Thyroid gland (tissue), 4 donors: ENCODE measurements around the gene NOP14.

ENCODE experiments used
- CTCF ChIP-seq, 6 experiments: fragments of 200-600 bp in 3 of 6; fragments of 450-650 bp in 3 of 6; sonication (generic) in 3 of 6; IDR thresholded peaks; one replicate each; pipeline ENCODE4 v1.5.1; 2016 to 2019; ENCODE audit warnings: antibody characterized with exemption in 6 of 6, mild to moderate bottlenecking in 2 of 6, inconsistent platforms in 1 of 6, moderate library complexity in 1 of 6
- POLR2A ChIP-seq, 2 donors: fragments of 450-650 bp; IDR thresholded peaks; one replicate each; pipeline ENCODE4 v1.6.1; 2017; ENCODE audit warnings: antibody characterized with exemption in 2 of 2, mild to moderate bottlenecking in 2 of 2, moderate library complexity in 1 of 2

- no peak for TF ChIP-seq CTCF (IDR thresholded peaks at IDR 0.05)
- TF ChIP-seq POLR2A (IDR thresholded peaks at IDR 0.05), result peak in 1 of 2 donors; percentile 7
Observed at GRCh38 chr4:2977211-2978088, 14.2 kb upstream of the NOP14 start.
